ENCODE data around the gene AK3. TPM values are rescaled to one million over a fixed set of nuclear protein-coding genes. Genes with fewer than 3 reads are reported as not detected.

The AK3 gene
- total RNA-seq, 1 experiment from 2014 or later: 15.9 TPM

- no TSS peak for BruUV-seq (replicated peaks)
- ATAC-seq (no peak), DNase-seq (ENCODE audit: low read depth, low spot score) (no peak)
- Histone ChIP-seq H3K9me3 (ENCODE audit: control insufficient read depth, insufficient read depth, low read depth, low read length) (no peaks in the 10 kb centered on the region), H3K27ac (ENCODE audit: low read length) (no peak overlapping the region), H3K4me3 (ENCODE audit: low read depth in 2 of 2, low read length in 2 of 2) (no peak overlapping the region), H3K4me1 (ENCODE audit: control insufficient read depth, insufficient read depth, low read length) (no peaks in the 10 kb centered on the region), H3K27me3 (ENCODE audit: control insufficient read depth, insufficient read depth, low read length) (no peaks in the 10 kb centered on the region), H3K36me3 (ENCODE audit: control insufficient read depth, insufficient read depth, low read length) (no peaks in the 10 kb centered on the region)
- intact Hi-C loops (cut with micrococcal nuclease; ENCODE audit: unreplicated experiment) (no loop called here), in situ Hi-C loops (cut with HindIII; ENCODE audit: low pct_unique_long_range_greater_than_20kb, low sequenced_read_pairs) (no loop called here)
- no peak for TF ChIP-seq SIN3A (IDR thresholded peaks at IDR 0.05; ENCODE audit: borderline replicate concordance, insufficient read depth, low read depth, low read length)
- TF ChIP-seq REST (IDR thresholded peaks at IDR 0.05; ENCODE audit: insufficient read depth in 1 of 2, low read depth in 2 of 2, low read length in 1 of 2): no peak
- TF ChIP-seq CTCF (IDR thresholded peaks at IDR 0.05): no peak
- TF ChIP-seq POLR2AphosphoS5 (IDR thresholded peaks at IDR 0.05; ENCODE audit: low read depth, low read length): no peak
- no peak for TF ChIP-seq TCF7L2 (IDR thresholded peaks at IDR 0.05; ENCODE audit: low read depth, low read length)
- CTCF ChIA-PET: no interaction called here
- POLR2A ChIA-PET: no interaction called here
Observed at GRCh38 chr9:4769321-4770080, 28.5 kb upstream of the AK3 start.

- in situ Hi-C loops (cut with HindIII; ENCODE audit: low pct_unique_long_range_greater_than_20kb, low sequenced_read_pairs): no loop called here
- Histone ChIP-seq H3K36me3 (ENCODE audit: control insufficient read depth, insufficient read depth, low read length) (no peaks in the 10 kb centered on the region), H3K4me1 (ENCODE audit: control insufficient read depth, insufficient read depth, low read length) (no peaks in the 10 kb centered on the region), H3K9me3 (ENCODE audit: control insufficient read depth, insufficient read depth, low read depth, low read length) (no peaks in the 10 kb centered on the region), H3K4me3 (ENCODE audit: low read depth in 2 of 2, low read length in 2 of 2) (no peak overlapping the region), H3K27me3 (ENCODE audit: control insufficient read depth, insufficient read depth, low read length) (no peaks in the 10 kb centered on the region), H3K27ac (ENCODE audit: low read length) (no peak overlapping the region)
- no peak for TF ChIP-seq TCF7L2 (IDR thresholded peaks at IDR 0.05; ENCODE audit: low read depth, low read length)
- no peak for TF ChIP-seq CTCF (IDR thresholded peaks at IDR 0.05)
- TF ChIP-seq POLR2AphosphoS5 (IDR thresholded peaks at IDR 0.05; ENCODE audit: low read depth, low read length): no peak
- TF ChIP-seq REST (IDR thresholded peaks at IDR 0.05; ENCODE audit: insufficient read depth in 1 of 2, low read depth in 2 of 2, low read length in 1 of 2): no peak
- TF ChIP-seq SIN3A (IDR thresholded peaks at IDR 0.05; ENCODE audit: borderline replicate concordance, insufficient read depth, low read depth, low read length): no peak
- no TSS peak for BruUV-seq (replicated peaks)
- no peak for ATAC-seq
- no peak for DNase-seq (ENCODE audit: low read depth, low spot score)
- ChIA-PET CTCF (no interaction called here), POLR2A (no interaction called here)
- intact Hi-C loops (cut with micrococcal nuclease; ENCODE audit: unreplicated experiment): no loop called here
Observed at GRCh38 chr9:4768681-4769080, 27.7 kb upstream of the AK3 start.

Measured in Panc1 (cell line).